ENCODE results near the gene TNNC1.

The TNNC1 gene

DNA sequence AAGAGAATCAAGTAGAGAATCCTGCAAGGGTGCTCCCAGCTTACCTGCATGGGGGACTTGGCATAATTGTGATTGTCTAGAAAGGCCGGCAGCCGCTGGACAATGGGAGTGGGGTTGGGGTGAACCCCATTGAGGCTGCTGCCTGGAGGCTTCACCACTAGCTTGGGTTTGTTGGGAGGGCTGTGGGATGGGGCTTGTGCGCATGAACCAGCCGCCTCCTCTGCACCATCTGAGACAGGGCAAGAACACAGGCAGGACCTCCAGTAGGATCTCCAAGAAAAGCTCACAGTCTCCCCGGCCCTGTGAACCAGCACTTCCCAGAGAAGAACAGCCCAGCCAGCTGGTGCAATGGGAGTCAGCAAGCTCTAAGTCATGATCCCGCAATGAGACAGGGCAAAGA lies 48.8 kb downstream of the TNNC1 start:
- Histone ChIP-seq H3K4me1 (ENCODE audit: insufficient read depth, low read length) (peaks cover 3% of the 10 kb centered on the region; the same call in 1 of the 2 replicates), H3K36me3 (ENCODE audit: insufficient read depth, low read depth, low read length) (peaks cover 72% of the 10 kb centered on the region), H3K27ac (ENCODE audit: low read length) (no peak overlapping the region), H3K4me3 (ENCODE audit: low read length) (no peak overlapping the region), H3K9me3 (ENCODE audit: insufficient read depth, low read depth, low read length) (no peaks in the 10 kb centered on the region), H3K9ac (ENCODE audit: low read depth, low read length) (no peak overlapping the region), H3K27me3 (ENCODE audit: insufficient read depth, low read length) (no peaks in the 10 kb centered on the region)

DNA sequence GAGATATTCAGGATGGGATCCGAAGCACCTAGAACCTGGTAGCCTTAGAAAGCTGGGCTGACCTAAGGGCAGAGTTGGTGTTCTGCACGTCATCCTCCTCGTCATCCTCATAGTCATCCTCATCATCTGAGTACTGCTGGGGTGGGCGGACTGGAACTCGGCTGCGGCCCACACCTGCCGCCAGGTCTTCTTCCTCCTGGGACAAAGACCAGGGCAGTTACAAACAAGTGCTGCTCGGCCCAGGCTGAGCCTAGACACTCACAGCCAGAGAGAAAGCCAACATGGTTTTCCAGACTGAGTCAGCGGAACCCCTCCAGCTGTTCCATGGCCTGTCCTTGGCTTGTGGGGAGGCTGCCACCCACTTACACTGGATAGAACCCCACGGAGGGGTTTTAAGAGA lies 49.5 kb downstream of the TNNC1 start:
- Histone ChIP-seq H3K27ac (ENCODE audit: low read length) (no peak overlapping the region), H3K27me3 (ENCODE audit: insufficient read depth, low read length) (no peaks in the 10 kb centered on the region), H3K4me1 (ENCODE audit: insufficient read depth, low read length) (peaks cover 3% of the 10 kb centered on the region; the same call in 1 of the 2 replicates), H3K36me3 (ENCODE audit: insufficient read depth, low read depth, low read length) (peaks cover 72% of the 10 kb centered on the region), H3K9ac (ENCODE audit: low read depth, low read length) (no peak overlapping the region), H3K4me3 (ENCODE audit: low read length) (no peak overlapping the region), H3K9me3 (ENCODE audit: insufficient read depth, low read depth, low read length) (no peaks in the 10 kb centered on the region)

DNA sequence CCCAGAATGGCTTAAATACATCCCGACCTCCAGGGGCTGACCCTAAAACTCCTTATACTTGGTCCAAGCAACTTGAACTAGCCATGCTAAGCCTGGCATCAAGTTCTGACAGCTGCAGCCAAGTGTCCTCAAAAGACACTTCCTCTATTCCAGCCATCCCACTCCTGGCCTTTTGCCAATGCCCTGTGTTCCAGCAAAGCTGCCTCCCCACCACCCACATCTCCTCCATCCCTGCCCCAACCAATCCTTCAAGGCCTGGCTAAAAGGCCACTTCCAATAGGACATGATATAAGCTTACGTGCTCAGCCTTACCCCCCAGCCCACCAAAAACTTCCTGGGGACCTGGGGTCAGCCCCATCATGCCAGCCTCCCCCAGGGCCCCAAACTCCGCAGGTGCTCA lies 49.9 kb downstream of the TNNC1 start:
- H3K4me3 ChIP-seq (ENCODE audit: low read length) = no peak overlapping the region
- H3K27ac ChIP-seq (ENCODE audit: low read length) = no peak overlapping the region
- peaks cover under 1% of the 10 kb centered on the region; the same call in 1 of the 2 replicates for H3K4me1 ChIP-seq (ENCODE audit: insufficient read depth, low read length)
- no peaks in the 10 kb centered on the region for H3K27me3 ChIP-seq (ENCODE audit: insufficient read depth, low read length)
- no peaks in the 10 kb centered on the region for H3K9me3 ChIP-seq (ENCODE audit: insufficient read depth, low read depth, low read length)
- H3K36me3 ChIP-seq (ENCODE audit: insufficient read depth, low read depth, low read length) = peaks cover 72% of the 10 kb centered on the region
- H3K9ac ChIP-seq (ENCODE audit: low read depth, low read length) = no peak overlapping the region

DNA sequence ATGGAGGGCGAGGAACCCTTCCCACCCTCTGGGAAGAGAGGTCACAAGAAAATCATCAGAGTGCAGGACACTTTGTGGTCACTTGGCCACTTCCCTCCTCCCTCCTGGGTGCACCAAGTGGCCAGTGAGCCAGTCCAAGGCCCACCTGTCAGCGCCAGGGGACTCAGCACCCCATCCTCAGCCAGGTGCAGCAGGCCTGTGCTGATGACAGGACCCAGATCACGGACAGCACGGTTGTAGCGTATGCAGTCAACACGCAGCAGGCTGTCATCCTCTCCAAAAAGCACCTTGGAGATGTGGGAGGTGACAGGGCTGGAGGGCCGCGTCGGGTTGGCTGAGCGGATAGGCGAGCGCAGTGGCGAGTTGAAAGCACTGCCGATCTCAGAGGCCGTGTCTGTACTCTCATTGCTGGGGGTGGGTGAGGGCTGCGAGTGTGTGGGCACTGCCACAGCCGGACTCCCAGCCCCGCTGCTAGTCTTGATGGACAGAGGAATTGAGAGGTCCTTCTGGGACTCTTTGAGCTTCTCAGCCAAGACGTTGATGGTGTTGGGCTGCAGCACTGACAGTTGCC lies 50.5 kb downstream of the TNNC1 start:
- Histone ChIP-seq H3K27me3 (ENCODE audit: insufficient read depth, low read length) (no peaks in the 10 kb centered on the region), H3K27ac (ENCODE audit: low read length) (no peak overlapping the region), H3K9ac (ENCODE audit: low read depth, low read length) (no peak overlapping the region), H3K36me3 (ENCODE audit: insufficient read depth, low read depth, low read length) (peaks cover 72% of the 10 kb centered on the region), H3K4me3 (ENCODE audit: low read length) (no peak overlapping the region), H3K9me3 (ENCODE audit: insufficient read depth, low read depth, low read length) (no peaks in the 10 kb centered on the region), H3K4me1 (ENCODE audit: insufficient read depth, low read length) (no peaks in the 10 kb centered on the region)

DNA sequence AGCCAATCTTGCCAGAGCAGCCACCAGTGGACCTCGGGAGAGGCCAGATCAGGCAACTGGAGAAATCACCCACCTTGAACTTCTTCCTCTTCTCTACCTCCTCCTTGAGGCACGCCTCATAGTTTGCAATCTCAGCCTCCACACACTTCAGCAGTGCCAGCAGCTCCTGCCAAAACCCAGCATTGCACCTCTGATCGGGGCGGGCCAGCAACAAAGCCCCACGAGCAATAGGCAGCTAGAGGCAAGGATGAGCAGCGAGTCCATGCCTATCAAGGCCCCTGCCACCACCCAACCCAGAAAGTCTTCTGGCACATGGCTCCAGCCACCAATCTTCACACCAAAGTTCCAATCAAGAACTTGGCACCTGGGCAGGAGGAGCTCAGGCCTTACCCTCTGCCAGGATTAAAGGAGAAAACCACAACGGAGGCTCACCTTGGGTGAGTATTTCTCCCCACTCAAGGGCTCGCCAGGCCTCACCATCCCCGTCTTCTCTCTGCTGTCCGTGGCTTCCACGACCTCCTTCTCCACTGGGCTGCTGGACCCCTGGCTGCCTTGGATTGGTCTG lies 51.1 kb downstream of the TNNC1 start:
- H3K9ac ChIP-seq (ENCODE audit: low read depth, low read length) = no peak overlapping the region
- H3K27me3 ChIP-seq (ENCODE audit: insufficient read depth, low read length) = no peaks in the 10 kb centered on the region
- H3K4me1 ChIP-seq (ENCODE audit: insufficient read depth, low read length) = no peaks in the 10 kb centered on the region
- H3K27ac ChIP-seq (ENCODE audit: low read length) = no peak overlapping the region
- H3K36me3 ChIP-seq (ENCODE audit: insufficient read depth, low read depth, low read length) = peaks cover 66% of the 10 kb centered on the region
- no peak overlapping the region for H3K4me3 ChIP-seq (ENCODE audit: low read length)
- no peaks in the 10 kb centered on the region for H3K9me3 ChIP-seq (ENCODE audit: insufficient read depth, low read depth, low read length)

DNA sequence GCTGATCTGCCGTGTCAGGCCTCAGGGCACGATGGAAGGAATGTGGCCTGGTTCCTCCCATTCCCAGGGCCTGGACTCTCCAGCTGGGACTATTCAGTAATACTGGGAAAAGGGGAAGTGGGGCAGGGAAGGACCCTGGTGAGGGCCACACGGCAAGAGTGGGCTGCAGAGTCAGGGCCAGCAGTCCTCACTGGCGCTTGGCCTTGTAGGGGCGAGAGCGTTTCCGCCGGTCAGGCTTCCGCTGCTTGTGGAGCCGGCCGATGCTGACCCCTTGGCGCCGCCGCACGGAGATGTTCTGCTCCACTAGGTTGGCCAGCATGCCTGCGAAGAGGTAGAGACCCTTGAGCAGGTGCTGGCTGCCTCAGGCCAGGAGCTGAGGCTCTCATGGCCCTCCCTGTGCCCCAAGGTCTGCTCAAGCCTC lies 51.7 kb downstream of the TNNC1 start:
- no peak overlapping the region for H3K27ac ChIP-seq (ENCODE audit: low read length)
- no peaks in the 10 kb centered on the region for H3K27me3 ChIP-seq (ENCODE audit: insufficient read depth, low read length)
- H3K36me3 ChIP-seq (ENCODE audit: insufficient read depth, low read depth, low read length) = peaks cover 59% of the 10 kb centered on the region
- no peaks in the 10 kb centered on the region for H3K9me3 ChIP-seq (ENCODE audit: insufficient read depth, low read depth, low read length)
- H3K4me3 ChIP-seq (ENCODE audit: low read length) = no peak overlapping the region
- no peaks in the 10 kb centered on the region for H3K4me1 ChIP-seq (ENCODE audit: insufficient read depth, low read length)
- H3K9ac ChIP-seq (ENCODE audit: low read depth, low read length) = no peak overlapping the region

DNA sequence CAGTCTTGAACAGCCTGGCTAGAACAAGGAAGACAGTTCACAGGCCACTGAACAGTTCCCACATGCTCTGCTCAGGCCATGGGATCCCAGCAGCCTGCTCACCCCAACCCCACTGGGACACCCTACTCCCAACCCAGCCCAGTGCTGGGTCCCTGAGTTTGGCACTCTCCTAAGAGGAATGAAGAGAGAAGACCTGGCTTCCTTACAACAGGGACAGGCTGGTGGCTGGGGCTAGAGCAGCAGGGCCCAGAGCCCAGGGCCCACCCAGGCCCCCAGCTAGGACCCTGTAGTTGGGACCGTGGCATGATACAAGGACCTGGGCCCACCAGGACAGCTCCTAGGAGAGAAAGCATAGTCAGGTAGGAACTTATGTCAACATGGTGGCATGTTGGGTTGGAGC lies 52.3 kb downstream of the TNNC1 start:
- Histone ChIP-seq H3K27me3 (ENCODE audit: insufficient read depth, low read length) (no peaks in the 10 kb centered on the region), H3K9me3 (ENCODE audit: insufficient read depth, low read depth, low read length) (no peaks in the 10 kb centered on the region), H3K27ac (ENCODE audit: low read length) (no peak overlapping the region), H3K9ac (ENCODE audit: low read depth, low read length) (no peak overlapping the region), H3K36me3 (ENCODE audit: insufficient read depth, low read depth, low read length) (peaks cover 53% of the 10 kb centered on the region), H3K4me3 (ENCODE audit: low read length) (no peak overlapping the region), H3K4me1 (ENCODE audit: insufficient read depth, low read length) (no peaks in the 10 kb centered on the region)
